ENCODE measurements around the gene SUGCT. TPM values are rescaled to one million over a fixed set of nuclear protein-coding genes. Genes with fewer than 3 reads are reported as not detected.

Gene SUGCT
- total and polyA plus RNA-seq, 10 donors: 1.4 to 13.6 (median 2.5) TPM

DNA sequence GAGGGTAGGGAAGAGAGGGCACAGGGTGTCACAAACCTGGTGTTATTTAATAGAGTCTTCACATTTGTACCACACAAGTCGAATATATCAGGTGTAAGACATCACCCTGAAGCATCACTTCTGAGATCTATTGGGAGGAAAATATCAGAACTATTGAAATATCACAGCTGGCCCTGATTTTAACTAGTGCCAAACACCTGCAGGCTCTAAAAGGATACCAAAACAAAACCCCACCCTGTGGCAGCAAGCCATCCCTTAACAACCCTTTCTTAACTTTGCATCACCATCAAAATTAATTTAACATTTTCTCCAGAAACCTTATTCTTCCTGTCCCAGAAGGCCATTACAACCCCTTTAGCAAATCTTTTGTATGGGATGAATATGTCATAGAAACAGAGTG is 365.4 kb downstream of the SUGCT start:
- Histone ChIP-seq H3K36me3 (no peaks in the 10 kb centered on the region), H3K27ac (no peak overlapping the region), H3K4me3 (no peak overlapping the region), H3K9me3 (no peaks in the 10 kb centered on the region), H3K27me3 (replicated peaks in 1 of 7) (no peaks in the 10 kb centered on the region), H3K4me1 (no peaks in the 10 kb centered on the region)
- intact Hi-C loops (cut with DNase I; ENCODE audit: low total_unique reads): no loop called here
- no peak for DNase-seq
- TF ChIP-seq, protein P1, sequence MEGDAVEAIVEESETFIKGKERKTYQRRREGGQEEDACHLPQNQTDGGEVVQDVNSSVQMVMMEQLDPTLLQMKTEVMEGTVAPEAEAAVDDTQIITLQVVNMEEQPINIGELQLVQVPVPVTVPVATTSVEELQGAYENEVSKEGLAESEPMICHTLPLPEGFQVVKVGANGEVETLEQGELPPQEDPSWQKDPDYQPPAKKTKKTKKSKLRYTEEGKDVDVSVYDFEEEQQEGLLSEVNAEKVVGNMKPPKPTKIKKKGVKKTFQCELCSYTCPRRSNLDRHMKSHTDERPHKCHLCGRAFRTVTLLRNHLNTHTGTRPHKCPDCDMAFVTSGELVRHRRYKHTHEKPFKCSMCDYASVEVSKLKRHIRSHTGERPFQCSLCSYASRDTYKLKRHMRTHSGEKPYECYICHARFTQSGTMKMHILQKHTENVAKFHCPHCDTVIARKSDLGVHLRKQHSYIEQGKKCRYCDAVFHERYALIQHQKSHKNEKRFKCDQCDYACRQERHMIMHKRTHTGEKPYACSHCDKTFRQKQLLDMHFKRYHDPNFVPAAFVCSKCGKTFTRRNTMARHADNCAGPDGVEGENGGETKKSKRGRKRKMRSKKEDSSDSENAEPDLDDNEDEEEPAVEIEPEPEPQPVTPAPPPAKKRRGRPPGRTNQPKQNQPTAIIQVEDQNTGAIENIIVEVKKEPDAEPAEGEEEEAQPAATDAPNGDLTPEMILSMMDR (IDR thresholded peaks at IDR 0.05 in 8 of 11, conservative IDR thresholded peaks at IDR 0.05 in 3 of 11): no peak
- TF ChIP-seq POLR2AphosphoS5 (IDR thresholded peaks at IDR 0.05) (no peak), POLR2A (IDR thresholded peaks at IDR 0.05) (no peak)
- 67 to 93% (median 80%) methylated on average over 1 of the region's 1 CpG for WGBS, 5 donors

DNA sequence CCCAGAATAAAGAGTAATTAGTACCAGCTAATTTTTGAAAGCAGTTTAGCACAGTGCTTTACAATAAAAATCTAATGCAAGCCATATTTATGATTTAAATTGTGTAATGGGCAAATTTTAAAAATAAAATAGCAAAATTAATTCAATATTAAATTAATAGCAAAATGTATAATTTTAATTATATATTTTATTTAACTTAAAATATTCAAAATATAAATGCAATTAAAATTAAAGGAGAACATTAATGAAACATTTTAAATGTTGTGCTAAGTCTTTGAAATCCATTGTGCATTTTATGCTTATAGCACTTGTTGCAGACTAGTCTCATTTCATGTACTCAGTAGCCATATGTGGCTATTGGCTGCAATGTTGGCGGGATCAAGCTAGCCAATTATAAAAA is 367.6 kb downstream of the SUGCT start:
- TF ChIP-seq POLR2A (IDR thresholded peaks at IDR 0.05) (no peak), POLR2AphosphoS5 (IDR thresholded peaks at IDR 0.05) (no peak)
- TF ChIP-seq, protein P1 (IDR thresholded peaks at IDR 0.05 in 8 of 11, conservative IDR thresholded peaks at IDR 0.05 in 3 of 11): no peak

DNA sequence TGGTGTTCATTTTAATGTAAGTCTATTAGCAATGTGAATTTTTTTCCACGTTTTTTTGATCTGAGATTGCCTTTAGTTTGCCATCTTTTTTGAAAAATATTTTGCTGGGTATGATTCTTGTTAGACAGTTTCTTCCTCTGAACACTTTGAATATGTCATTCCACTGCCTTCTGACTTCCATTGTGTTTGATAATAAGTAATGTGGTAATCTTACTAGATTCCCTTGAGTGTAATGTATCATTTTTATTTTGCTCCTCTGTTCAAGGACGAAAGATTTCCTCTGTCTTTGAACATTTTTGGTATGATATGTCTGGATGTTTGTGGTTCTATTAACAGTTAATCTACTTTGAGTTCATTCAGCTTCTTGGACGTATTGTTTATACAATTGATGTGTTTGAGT is 371.4 kb downstream of the SUGCT start:
- no peak for DNase-seq
- Histone ChIP-seq H3K36me3 (no peaks in the 10 kb centered on the region), H3K27ac (no peak overlapping the region), H3K4me1 (no peaks in the 10 kb centered on the region), H3K9me3 (peaks cover 0 to 18% (median 10%) of the 10 kb centered on the region in 8 donors), H3K27me3 (replicated peaks in 1 of 7) (no peaks in the 10 kb centered on the region), H3K4me3 (no peak overlapping the region)
- no peak for TF ChIP-seq POLR2AphosphoS5 (IDR thresholded peaks at IDR 0.05)
- TF ChIP-seq, protein P1 (IDR thresholded peaks at IDR 0.05 in 8 of 11, conservative IDR thresholded peaks at IDR 0.05 in 3 of 11): no peak
- TF ChIP-seq POLR2A (IDR thresholded peaks at IDR 0.05): no peak
- intact Hi-C loops (cut with DNase I; ENCODE audit: low total_unique reads): no loop called here
- WGBS, 5 donors: 77 to 87% (median 83%) methylated on average over 3 of the region's 3 CpGs

More for the DNA sequence above, 367.6 kb downstream of the SUGCT start:
- H3K27me3 ChIP-seq (replicated peaks in 1 of 7): no peaks in the 10 kb centered on the region
- DNase-seq: no peak
- no peak overlapping the region for H3K27ac ChIP-seq
- H3K9me3 ChIP-seq: peaks cover 0 to 17% (median 10%) of the 10 kb centered on the region in 8 donors
- WGBS, 5 donors: 87 to 100% (median 95%) methylated on average over 1 of the region's 1 CpG
- H3K36me3 ChIP-seq: no peaks in the 10 kb centered on the region
- no peak overlapping the region for H3K4me3 ChIP-seq
- intact Hi-C loops (cut with DNase I; ENCODE audit: low total_unique reads): no loop called here
- no peaks in the 10 kb centered on the region for H3K4me1 ChIP-seq

DNA sequence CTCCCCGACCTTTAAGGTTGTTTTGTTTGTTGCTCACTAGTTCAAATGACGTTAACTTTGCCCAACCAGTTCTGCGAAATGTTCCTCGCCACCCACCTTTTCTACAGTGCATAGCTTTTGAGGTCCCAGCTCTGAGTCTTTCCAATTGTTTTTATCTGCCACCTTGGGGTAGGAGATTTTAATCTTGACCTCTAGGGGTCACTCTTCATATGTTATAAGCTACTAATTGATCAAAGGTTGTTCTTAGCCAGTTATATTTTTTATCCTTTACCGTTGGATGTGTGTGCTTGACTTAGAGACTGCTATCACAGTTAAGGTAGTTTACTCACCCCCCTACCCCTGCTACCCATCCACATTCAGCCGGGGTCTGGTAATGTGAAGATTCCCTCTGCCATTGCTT is 372.4 kb downstream of the SUGCT start:
- Histone ChIP-seq H3K27me3 (replicated peaks in 1 of 7) (no peaks in the 10 kb centered on the region), H3K4me3 (no peak overlapping the region), H3K27ac (no peak overlapping the region), H3K4me1 (no peaks in the 10 kb centered on the region), H3K36me3 (no peaks in the 10 kb centered on the region), H3K9me3 (peaks cover 0 to 18% (median 10%) of the 10 kb centered on the region in 8 donors)
- intact Hi-C loops (cut with DNase I; ENCODE audit: low total_unique reads): no loop called here
- DNase-seq: no peak
- TF ChIP-seq, protein P1 (IDR thresholded peaks at IDR 0.05 in 8 of 11, conservative IDR thresholded peaks at IDR 0.05 in 3 of 11): peak in 2 of 11 experiments; percentile 20 to 32
- no peak for TF ChIP-seq POLR2AphosphoS5 (IDR thresholded peaks at IDR 0.05)
- 71 to 81% (median 74%) methylated on average over 6 of the region's 6 CpGs for WGBS, 5 donors
